Activated CD8-positive, alpha-beta memory T cell treated with anti-CD3 and anti-CD28 coated beads, Interleukin-2, amount 50 U/mL, for 1 hour (primary cell): ENCODE results near the gene ALPI.
"Not testable (repeated sequence)": the region's sequence is repeated elsewhere in the genome, so short reads cannot be mapped to it uniquely, and the experiment has no call there.

ENCODE experiments used
- DNase-seq: peaks from one replicate; pipeline ENCODE4 v3.0.0-alpha.2; 2020; ENCODE audit errors: extremely low read depth

The ALPI gene

DNA sequence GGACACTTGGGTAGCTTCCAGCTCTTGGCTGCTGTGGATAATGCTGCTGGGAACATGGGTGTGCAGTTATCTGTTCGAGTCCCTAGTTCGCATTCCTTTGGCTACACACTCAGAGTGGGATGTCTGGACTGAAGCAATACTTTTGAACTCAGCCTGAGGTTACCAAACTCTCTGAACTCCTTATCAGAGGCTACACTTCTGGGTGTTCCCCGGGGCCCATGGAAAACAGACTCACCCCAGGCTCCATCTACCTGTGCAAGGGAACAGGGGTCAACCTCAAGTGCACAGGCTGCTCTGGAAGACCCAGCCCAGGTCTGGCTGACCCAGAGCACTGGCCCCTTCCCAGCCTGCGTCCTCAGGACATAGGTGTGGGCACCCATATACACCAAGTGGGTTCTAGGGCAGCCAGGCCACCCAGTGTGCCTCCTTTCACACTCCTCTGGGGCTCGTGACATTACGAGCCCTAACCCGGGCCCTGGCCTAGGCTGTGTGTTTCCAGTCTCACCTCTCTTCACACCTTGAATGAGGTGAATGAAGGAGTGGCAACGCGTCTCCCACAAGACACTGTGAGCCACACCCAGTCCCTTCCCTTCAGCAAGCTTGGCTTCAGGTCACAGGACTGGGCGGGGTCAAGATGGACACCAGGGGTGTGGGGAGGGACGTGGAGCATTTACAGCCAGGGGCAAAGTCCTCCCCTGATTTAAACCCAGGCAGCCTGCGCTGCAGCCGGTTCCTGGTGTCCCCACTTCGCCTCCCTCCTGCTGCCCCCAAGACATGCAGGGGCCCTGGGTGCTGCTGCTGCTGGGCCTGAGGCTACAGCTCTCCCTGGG is at the start of gene ALPI:
Gene ALPI, plus strand, starts transcription at position 728 of the 830 bp plus-strand sequence. Its CDS starts 47 bp downstream, at position 775.
- DNase-seq: no peak

- DNase-seq: no peak
These were observed 49.2 kb upstream of the ALPI start, which contains the start of gene ALPG for GRCh38 chr2:232406556-232407310. Gene ALPG, plus strand, starts transcription at chr2:232406844. Its CDS starts 51 bp downstream, at chr2:232406895.

GRCh38 chr2:232407428-232408150 is 48.4 kb upstream of the ALPI start:
- not testable (repeated sequence) for DNase-seq

GRCh38 chr2:232408269-232408668 is 47.7 kb upstream of the ALPI start:
- not testable (repeated sequence) for DNase-seq

GRCh38 chr2:232409617-232410016 is 46.3 kb upstream of the ALPI start:
- not testable (repeated sequence) for DNase-seq

DNA sequence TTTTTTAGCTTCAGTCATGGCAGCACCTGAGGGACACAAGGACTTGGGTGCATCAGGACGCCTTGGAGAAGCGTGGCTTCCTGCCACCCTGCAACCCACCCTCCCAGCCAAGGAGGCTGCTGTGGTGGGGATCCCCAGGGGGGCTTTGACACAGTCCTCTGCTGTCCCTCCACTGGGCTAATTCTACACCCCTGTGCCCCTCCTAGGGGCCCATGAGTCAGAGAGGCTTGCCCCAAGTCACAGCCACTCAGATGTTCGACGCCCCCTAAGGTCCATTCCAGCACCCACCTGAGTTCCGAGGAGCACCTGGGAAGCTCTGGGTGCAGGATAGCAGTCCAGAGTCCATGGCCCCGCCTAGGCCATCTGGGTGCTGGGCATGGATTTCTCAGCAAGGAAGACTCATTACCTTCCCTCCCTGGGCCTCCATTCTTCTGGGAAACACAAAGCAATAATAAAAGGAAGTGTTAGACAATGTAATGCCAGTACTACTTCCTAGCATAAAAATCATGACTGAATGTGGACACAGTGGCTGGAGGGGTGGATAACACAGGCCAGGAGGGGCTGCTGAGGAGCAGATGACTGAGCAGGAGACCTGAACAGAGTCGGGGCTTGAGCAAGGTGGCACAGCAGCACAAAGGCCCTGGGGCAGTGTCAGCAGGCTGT is 45.6 kb upstream of the ALPI start:
- no peak for DNase-seq

DNA sequence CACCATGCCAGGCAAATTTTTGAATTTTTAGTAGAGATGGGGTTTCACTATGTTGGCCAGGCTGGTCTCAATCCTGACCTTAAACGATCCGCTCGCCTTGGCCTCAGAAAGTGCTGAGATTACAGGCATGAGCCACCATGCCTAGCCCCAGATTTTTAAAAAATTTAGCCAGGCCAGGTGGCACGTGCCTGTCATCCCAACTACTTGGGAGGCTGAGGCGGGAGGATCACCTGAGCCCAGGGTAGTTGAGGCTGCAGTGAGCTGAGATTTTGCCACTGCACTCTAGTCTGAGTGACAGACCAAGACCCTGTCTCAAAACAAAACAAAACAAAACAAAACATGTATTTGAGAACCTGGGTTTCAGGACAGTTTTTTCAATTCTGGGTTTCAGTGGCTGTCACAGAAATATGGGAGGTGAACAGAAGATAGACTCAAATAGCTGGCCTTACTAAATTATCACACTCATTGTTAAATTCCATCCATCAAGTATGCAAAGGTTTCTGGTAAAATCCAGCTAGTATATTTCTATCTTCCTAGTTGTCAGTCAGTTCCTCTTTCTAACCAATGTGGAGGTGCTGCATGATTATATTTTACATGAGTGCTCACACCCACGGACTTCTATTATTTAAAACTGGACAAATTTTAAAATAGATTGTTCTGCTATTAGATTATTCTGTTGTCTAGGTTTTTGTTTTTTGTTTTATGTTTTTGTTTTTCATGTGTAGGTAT is 43.9 kb upstream of the ALPI start:
- DNase-seq: no peak

- no peak for DNase-seq
These were observed 43.0 kb upstream of the ALPI start for GRCh38 chr2:232412986-232413385.

GRCh38 chr2:232415138-232415690 is 40.7 kb upstream of the ALPI start:
- no peak for DNase-seq

DNA sequence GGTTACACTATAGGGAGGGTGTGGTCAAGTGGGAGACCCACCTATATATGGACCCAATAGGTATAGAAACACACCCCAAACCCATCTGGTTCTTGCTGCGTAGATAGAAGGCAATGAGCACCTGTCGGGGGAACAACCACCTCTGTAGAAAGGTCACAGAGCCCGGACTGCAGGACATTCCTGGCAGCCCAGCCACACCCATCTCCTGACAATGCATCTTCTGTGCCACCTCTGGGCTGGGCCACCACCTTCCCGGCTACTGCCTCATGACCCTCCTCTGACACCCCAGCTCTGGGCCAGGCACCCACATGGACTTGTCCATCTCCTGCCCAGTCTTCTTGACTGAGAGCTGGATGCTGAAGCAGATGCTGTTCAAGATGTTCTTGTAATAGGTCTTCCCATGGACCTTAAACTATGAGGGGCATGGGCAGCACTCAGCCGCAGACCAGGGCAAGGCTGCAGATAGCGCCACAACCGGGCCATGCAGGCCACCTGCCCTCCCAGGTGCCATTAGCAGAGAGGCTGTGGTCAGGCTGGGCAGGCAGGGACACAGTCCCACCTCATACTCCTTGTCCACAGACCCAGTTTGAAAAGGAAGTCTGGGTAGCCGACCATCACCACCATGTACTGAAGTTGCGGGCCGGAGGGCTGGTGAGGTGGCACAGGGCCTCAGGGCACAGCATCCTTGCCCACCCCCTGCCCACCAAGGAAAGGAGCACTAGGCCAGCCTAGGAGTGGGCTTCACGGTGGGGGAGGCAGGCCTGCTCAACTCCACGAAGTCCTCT is 40.0 kb upstream of the ALPI start:
- no peak for DNase-seq

- DNase-seq: no peak
These were observed 39.2 kb upstream of the ALPI start for GRCh38 chr2:232416521-232417470.

DNA sequence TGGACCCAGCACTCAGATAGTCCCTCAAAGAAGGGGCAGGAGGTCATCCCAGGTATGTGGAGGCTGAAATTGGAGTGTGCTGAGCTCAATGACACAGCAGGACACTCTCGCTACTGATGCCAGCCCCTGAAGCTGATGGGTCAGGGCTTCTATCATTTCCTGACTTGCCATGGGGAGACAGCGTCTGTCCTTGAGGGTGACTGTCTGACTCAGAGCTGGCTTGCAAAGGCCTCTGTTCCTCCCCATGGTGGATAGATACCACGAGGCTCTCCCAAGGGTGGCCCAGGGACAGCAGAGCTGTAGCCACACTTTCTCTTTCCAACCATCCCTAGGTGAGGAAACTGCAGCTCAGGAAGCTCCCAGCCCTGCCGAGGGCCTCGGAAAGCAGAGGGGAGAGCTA is 38.5 kb upstream of the ALPI start:
- no peak for DNase-seq

DNA sequence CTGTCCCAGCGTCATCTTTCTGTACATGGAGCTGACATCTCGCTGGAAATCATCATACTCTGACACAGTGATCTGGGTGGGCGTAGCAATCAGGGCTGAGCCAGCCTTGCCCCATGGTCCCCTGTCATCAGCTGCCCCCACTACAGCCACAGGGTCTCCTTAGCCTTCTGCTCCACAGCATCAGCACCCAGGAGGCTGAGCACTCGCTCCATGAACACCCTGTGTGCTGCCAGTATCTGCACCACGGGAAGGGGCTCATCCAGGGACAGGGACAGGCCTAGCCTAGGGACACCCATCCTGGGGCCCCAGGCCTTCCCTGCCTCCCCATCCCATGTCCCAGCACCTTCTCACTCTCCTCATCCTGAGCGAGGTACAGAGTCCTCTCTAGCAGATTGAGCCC is 37.9 kb upstream of the ALPI start:
- DNase-seq: no peak

DNA sequence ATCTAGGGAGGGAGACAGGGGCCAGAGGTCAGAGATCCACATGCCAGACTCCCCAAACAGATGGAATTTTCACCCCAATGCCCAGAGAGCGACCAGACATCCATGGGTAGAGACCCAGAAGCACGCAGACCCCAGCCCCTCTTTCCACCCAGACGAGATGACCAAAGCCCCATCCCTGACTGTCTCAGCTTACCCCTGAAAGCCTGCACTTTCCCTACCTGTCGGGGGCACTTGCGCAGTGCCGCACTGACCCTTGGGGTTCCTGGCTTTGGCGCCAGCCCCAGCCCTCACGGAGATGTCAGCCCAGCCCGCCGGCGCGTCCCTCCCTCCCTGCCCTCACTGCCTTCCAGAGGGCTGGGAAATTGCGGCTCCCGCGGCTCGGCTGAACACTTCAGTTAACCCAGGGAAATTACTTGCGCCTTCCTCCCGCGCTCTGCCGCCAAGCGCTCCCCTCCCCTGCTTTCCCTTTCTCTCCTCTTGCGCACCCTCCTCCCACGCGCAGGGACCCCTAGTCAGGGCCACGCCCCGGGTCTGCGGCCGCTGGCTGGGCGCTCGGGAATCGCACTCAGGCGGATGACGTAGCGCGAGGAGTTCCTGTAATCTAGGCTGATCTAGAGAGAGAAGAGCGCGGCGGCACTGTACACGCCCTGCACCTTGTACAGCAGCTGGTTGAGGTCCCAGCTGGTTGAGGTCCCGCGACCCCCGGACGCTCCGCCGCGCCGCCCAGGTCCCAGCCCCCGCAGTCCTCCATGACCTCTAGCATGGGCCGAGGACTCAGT is 37.3 kb upstream of the ALPI start:
- no peak for DNase-seq

GRCh38 chr2:232419245-232420072 is 36.5 kb upstream of the ALPI start:
- DNase-seq: no peak

DNA sequence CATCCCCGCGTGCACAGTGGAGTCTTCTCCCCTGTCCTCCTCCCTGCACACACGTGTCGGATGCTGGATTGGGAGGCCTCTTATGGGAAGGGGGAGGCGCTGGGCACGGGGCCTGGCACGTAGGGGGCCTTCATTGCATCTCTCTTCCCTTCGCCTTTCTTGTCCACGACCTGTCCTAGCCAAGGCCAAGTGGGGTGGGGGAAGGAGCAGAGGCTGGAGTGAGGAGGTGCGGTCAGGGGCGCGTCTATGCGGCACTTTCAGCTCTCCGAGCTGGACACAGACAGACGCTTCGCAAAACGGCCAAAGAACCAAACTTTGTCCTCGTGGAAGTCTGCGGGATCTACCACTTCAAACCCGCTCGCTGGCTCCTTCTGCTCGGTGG is 35.9 kb upstream of the ALPI start:
- DNase-seq: no peak
